ENCODE data around the gene PDC. TPM values are rescaled to one million over a fixed set of nuclear protein-coding genes. Genes with fewer than 3 reads are reported as not detected.

PDC gene
- not detected for polyA plus RNA-seq

DNA sequence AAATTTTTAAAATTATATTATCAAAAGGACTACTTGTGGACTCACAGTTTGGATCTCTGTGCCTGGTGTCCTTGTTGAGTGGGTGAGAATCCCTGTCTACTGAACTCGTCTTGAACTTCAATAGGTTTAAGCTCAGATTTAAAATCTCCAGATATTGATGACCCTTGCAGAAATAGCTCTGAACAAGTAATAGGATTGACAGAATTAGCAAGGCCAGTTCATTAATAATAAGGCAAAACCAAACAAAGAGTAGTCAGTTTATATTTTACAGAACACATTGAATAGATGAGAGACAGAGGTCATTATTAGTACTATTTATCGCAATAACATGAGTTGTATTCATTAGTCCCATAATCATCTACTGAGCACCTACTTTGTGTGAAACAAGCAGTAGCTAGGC lies at the start of gene PDC:
PDC (minus strand) TSS at position 101 of the 400 bp plus-strand sequence. CDS start 11,655 bp downstream, outside the sequence.
- Mint-ChIP-seq H3K27me3 (peaks cover 1% of the 10 kb centered on the region), H3K4me1 (no peaks in the 10 kb centered on the region), H3K9me3 (peaks cover 0 to 2% (median 0%) of the 10 kb centered on the region in 3 donors), H3K4me3 (no peak within 1 kb of the TSS), H3K27ac (no peak within 1 kb of the TSS), H3K36me3 (no peaks in the 10 kb centered on the region)

DNA sequence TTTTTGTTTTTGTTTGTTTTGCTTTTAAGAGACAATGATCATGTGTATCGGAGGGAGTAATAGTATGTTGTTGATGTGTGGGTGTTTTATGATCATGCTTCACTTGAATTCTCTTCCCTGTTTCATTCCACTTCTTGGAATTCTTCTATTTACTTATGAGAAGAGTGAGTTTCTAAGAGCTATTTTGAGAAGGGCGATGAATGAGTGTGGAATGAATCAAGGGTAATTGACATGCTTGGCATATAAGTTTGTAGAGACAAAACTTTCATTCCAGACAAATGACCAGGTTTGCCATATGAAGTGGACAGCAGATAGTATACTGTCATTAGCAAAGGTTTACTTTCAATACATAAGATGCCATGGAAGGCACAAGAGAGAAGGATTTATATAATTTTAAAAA lies 42.3 kb upstream of the PDC start:
- Mint-ChIP-seq H3K27ac (no peak overlapping the region), H3K9me3 (peaks cover 4 to 12% (median 9%) of the 10 kb centered on the region in 3 donors), H3K4me1 (no peaks in the 10 kb centered on the region), H3K27me3 (no peaks in the 10 kb centered on the region), H3K4me3 (no peak overlapping the region), H3K36me3 (peaks cover 10% of the 10 kb centered on the region)

DNA sequence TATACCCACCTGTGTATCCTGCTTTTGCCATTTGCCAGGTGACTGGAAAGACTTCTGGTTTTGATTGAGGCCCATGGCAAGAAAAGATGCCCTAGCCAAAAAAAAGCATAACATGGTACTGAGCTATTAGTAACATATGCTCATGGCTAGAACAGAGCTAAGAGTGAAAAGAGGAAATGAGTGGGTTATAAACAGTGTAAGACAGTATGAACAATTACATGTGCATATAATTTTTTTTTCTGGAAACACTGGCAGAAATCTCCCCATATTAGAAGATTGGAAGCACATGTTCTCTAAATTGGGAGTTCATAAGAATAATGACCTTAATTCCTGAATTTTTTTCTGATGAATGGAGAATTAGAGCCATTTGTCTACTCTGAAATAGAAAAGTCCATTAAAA lies 41.2 kb upstream of the PDC start:
- Mint-ChIP-seq H3K9me3 (peaks cover 0 to 12% (median 9%) of the 10 kb centered on the region in 3 donors), H3K27me3 (no peaks in the 10 kb centered on the region), H3K4me3 (no peak overlapping the region), H3K36me3 (peaks cover 6% of the 10 kb centered on the region), H3K27ac (peak overlapping the region in 1 of 3 donors; percentile 24), H3K4me1 (no peaks in the 10 kb centered on the region)

DNA sequence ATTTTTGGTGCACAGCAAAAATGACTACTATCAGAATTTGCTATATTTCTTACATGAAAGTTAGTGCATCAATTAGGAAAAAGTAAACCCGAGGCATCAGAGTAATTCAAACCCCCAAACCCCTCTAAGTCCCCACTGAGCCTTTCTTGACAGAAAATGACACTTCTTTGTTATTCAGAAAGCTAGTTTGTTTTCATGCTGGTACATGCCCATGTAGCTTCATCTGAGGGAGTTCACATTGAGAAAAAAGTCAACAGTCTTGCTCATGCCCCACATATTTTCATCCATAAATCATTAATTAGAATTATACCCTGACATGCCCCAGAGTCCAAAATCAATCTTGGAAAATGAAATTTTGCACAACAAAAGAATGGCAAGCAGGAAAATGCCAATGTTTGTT lies 39.9 kb upstream of the PDC start:
- Mint-ChIP-seq H3K27me3 (no peaks in the 10 kb centered on the region), H3K4me3 (no peak overlapping the region), H3K27ac (no peak overlapping the region), H3K36me3 (peaks cover 4% of the 10 kb centered on the region), H3K9me3 (peaks cover 0 to 12% (median 7%) of the 10 kb centered on the region in 3 donors), H3K4me1 (no peaks in the 10 kb centered on the region)

DNA sequence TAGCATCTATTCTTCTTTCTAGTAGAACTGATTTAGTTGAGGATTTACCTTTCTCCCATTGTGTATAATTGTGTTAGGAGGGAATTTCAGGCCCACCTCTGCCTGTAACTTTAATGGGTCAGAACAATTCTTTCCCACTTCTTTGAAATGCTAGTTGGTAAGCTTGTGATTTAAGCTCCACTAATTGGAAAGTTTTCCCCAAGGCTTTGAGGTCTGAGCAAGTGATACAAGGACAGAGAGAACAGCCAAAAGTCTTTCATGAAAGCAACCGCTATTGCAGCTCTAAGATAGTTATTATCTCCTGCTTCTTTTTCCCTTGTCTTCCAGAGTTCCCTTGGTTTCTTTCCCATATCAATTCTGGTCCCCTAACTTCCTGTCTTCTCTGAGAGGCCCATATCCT lies 38.7 kb upstream of the PDC start:
- Mint-ChIP-seq H3K27me3 (no peaks in the 10 kb centered on the region), H3K4me3 (no peak overlapping the region), H3K4me1 (no peaks in the 10 kb centered on the region), H3K27ac (no peak overlapping the region), H3K9me3 (peaks cover 0 to 5% (median 3%) of the 10 kb centered on the region in 3 donors), H3K36me3 (peaks cover 1% of the 10 kb centered on the region)

DNA sequence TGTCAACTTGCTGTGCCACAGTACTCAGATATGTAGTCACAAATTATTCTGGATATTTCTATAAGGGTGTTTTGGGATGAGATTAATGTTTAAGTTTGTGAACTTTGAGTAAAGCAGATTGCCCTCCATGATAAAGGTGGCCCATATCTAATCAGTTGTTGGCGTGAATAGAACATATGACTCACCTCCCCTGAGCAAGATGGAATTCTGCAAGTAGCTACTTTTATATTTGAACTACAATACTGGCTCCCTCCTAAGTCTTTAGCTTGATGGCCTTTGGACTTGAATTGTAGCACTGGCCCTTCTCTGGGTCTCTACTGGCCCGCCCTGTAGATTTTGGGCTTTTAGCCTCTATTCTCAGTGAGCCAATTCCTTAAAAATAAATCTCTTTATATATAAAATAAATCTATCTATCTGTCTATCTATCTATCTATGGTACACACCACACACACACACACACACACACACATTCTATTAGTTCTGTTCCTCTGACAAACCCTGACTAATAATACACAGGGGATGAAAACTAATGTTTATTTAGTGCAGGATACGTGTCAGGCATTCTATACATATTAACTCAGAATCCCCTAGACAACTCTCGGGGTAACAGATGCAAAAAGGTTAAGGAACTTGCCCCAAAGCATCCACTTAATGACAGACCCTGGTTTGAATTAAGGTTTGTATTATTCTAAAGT lies 37.9 kb upstream of the PDC start:
- Mint-ChIP-seq H3K4me3 (no peak overlapping the region), H3K36me3 (peaks cover 2% of the 10 kb centered on the region), H3K27ac (peak overlapping the region in 1 of 3 donors; percentile 31), H3K9me3 (no peaks in the 10 kb centered on the region), H3K27me3 (no peaks in the 10 kb centered on the region), H3K4me1 (no peaks in the 10 kb centered on the region)

DNA sequence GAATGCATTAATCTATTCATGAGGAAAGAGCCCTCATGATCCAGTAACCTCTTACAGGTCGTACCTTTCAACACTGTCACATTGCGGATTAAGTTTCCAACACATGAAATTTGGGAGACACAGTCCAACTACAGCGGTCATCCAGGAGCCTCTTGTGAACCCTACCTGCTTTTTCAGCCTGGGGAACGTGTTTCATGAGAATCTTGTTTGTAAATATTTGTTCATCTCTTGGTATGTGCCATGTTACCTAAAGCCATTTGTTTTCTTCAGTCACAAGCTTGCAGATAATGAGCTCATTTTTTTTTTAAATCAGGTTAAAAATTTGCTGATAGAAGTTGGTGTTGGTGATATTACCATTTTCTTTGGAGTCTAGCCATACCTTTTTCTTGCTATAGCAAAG lies 37.2 kb upstream of the PDC start:
- no peaks in the 10 kb centered on the region for H3K4me1 Mint-ChIP-seq
- H3K9me3 Mint-ChIP-seq: no peaks in the 10 kb centered on the region
- H3K27me3 Mint-ChIP-seq: no peaks in the 10 kb centered on the region
- peaks cover 2% of the 10 kb centered on the region for H3K36me3 Mint-ChIP-seq
- H3K4me3 Mint-ChIP-seq: no peak overlapping the region
- no peak overlapping the region for H3K27ac Mint-ChIP-seq

DNA sequence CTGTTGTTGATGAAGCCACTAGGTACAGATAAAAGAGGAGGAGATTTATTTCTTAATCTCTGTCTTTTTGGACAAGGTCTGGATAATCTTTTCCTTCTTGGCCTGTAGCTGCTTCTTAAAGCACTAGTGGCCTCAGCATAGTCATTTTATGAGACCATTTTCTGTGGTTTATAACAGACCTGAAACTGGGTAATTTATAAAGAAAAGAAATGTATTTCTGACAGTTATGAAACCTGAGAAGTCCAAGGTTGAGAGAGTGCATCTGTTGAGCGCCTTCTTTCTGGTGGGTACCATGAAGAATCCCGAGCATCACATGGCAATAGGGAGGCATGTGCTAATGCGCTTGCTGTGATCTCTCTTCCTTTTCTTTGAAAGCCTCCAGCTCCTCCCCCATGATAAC lies 36.7 kb upstream of the PDC start:
- Mint-ChIP-seq H3K4me3 (no peak overlapping the region), H3K4me1 (no peaks in the 10 kb centered on the region), H3K36me3 (peaks cover 2% of the 10 kb centered on the region), H3K9me3 (no peaks in the 10 kb centered on the region), H3K27me3 (no peaks in the 10 kb centered on the region), H3K27ac (no peak overlapping the region)

DNA sequence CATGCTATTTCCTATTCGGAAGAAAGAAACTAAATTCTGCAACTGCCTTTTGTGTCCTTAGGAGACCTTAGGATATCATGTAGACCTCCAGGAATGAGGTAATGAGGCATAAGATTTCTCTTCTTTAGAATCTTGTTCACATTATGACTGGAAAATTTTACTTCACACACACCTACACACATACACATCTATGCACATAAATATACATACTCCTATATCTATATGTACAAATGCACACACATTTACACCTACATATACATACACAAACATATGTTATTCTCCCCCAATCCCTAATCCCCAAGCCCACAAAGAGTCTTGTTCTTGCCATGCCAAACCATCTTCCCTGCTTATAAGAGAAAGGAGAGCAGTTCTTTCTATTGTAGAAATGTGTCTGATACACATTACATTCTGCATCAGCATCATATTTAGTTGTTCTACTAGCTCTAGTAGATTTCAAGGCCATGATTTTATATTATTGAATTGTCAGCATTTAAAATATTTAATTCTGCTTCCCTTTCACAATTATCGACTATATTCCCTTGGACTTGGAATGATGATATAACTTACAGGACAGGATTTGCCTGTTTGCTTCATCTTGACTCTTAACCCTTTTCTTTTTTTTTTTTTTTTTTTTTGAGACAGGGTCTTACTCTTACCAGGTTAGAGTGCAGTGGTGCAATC lies 35.4 kb upstream of the PDC start:
- Mint-ChIP-seq H3K9me3 (no peaks in the 10 kb centered on the region), H3K4me3 (no peak overlapping the region), H3K36me3 (peaks cover 2% of the 10 kb centered on the region), H3K27ac (no peak overlapping the region), H3K27me3 (no peaks in the 10 kb centered on the region), H3K4me1 (no peaks in the 10 kb centered on the region)

DNA sequence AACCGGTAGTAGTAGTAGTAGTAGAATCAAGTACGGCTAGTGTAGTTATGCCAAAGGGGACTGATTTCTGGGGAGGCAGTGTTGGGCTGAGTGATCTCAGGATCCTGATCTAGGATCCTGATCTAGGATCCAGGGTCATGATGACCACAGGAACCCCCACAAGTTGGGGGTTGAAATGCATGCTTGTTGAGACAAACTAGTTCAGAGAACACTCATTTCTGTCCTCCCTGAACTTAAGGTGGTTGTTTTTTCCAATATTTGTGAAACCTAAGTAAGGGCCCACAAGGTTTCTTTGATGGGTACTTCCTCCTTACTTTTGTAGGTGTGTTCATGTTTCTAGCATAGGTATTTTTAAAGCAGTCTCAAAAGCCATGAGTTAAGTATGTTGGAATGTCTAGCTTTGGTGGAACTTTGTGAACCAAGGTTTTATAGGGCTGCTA lies 33.9 kb upstream of the PDC start:
- H3K4me3 Mint-ChIP-seq: no peak overlapping the region
- peaks cover 2% of the 10 kb centered on the region for H3K36me3 Mint-ChIP-seq
- no peaks in the 10 kb centered on the region for H3K27me3 Mint-ChIP-seq
- no peaks in the 10 kb centered on the region for H3K9me3 Mint-ChIP-seq
- no peaks in the 10 kb centered on the region for H3K4me1 Mint-ChIP-seq
- H3K27ac Mint-ChIP-seq: no peak overlapping the region

DNA sequence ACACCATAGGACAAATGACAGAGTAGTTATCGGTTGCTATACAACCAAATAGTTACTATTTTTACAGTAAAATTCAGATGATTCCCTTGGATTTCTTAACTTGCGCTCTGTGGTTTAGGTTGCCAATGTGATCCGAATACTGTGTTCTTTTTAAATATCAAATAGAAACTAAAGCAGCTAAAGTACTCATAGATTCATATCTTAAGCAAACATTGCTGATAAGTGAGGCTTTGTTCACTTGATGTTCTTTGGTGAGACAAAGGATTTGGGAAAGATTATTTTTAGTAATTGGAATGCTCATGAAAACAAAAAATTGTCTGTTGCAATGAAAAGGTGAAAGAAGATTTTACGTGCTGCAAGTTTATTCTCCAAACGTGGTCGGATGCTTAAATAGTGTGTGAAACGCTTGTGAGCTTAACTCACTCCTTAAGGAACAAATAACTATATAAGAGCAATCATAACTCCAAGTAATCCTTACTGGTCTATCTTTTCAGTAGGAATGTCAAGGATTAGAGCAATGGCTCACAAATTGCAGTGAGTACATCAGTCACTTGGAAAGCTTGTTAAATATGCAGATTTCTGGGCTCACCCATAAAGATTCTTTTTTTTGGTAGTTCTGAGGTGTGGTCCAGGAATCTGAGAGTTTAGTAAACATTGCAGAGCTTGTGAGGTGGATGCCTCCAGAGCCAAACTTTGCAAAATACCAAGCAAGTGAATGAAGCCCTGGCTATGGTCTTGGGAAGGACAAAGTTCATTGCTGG lies 31.8 kb upstream of the PDC start:
- Mint-ChIP-seq H3K27me3 (no peaks in the 10 kb centered on the region), H3K27ac (no peak overlapping the region), H3K36me3 (peaks cover 2% of the 10 kb centered on the region)

DNA sequence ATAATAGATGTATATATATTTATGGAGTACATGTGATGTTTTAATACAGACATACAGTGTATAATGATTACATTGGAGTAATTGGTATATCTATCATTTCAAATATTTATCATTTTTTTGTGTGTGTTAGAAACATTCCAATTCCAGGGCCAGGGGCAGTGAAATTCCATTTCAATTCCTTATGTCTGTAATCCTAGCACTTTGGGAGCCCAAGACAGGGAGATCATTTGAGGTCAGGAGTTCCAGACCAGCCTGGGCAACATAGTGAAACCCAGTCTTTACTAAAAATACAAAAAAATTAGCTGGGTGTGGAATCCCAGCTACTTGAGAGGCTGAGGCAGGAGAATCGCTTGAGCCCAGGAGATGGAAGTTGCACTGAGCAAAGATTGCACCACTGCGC lies 30.4 kb upstream of the PDC start:
- H3K36me3 Mint-ChIP-seq: peaks cover 2% of the 10 kb centered on the region
- no peaks in the 10 kb centered on the region for H3K27me3 Mint-ChIP-seq
- H3K4me1 Mint-ChIP-seq: no peaks in the 10 kb centered on the region
- H3K9me3 Mint-ChIP-seq: no peaks in the 10 kb centered on the region
- H3K27ac Mint-ChIP-seq: no peak overlapping the region
- no peak overlapping the region for H3K4me3 Mint-ChIP-seq

More for the DNA sequence above, 31.8 kb upstream of the PDC start:
- H3K9me3 Mint-ChIP-seq: no peaks in the 10 kb centered on the region
- no peaks in the 10 kb centered on the region for H3K4me1 Mint-ChIP-seq
- H3K4me3 Mint-ChIP-seq: no peak overlapping the region

DNA sequence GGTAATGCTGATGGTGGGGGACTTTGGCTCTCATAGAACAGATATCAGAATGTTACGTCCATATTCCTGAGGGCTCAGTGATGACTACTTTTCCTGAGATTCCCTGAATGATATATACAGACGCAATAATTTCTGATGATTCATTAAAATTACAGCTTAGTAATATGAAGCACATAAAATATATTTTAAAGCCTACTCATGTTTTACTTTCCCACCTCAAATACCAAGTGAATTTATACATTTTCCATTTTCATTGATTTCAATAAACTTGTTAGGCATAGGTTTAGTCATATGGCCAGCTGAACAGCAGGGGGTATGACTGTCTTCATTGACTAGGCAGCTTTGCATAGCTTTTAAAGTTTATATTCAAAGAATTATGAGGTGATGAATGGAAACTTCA lies 26.2 kb upstream of the PDC start:
- H3K27ac Mint-ChIP-seq: no peak overlapping the region
- no peak overlapping the region for H3K4me3 Mint-ChIP-seq
- H3K36me3 Mint-ChIP-seq: no peaks in the 10 kb centered on the region
- no peaks in the 10 kb centered on the region for H3K9me3 Mint-ChIP-seq
- no peaks in the 10 kb centered on the region for H3K27me3 Mint-ChIP-seq
- H3K4me1 Mint-ChIP-seq: no peaks in the 10 kb centered on the region

DNA sequence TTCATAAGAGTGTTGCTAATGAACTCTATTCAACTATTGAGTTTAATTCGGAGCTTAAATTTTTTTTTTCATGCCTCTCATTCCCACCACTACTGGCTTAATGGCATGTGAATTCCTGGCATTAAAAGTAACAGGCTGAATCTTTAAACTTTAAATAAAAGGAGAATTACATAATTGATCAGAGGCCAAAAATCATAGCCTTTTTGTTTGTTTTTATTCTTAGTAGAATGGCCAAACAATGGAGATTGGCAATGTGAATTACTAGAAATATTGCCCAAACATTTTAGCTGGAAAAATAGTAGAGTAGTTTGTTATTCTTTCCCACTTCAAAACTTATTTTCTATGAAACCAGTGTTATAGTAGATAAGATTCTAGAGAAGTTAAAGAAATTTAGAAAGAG lies 25.1 kb upstream of the PDC start:
- Mint-ChIP-seq H3K9me3 (no peaks in the 10 kb centered on the region), H3K4me3 (no peak overlapping the region), H3K36me3 (no peaks in the 10 kb centered on the region), H3K4me1 (no peaks in the 10 kb centered on the region), H3K27me3 (no peaks in the 10 kb centered on the region), H3K27ac (no peak overlapping the region)

DNA sequence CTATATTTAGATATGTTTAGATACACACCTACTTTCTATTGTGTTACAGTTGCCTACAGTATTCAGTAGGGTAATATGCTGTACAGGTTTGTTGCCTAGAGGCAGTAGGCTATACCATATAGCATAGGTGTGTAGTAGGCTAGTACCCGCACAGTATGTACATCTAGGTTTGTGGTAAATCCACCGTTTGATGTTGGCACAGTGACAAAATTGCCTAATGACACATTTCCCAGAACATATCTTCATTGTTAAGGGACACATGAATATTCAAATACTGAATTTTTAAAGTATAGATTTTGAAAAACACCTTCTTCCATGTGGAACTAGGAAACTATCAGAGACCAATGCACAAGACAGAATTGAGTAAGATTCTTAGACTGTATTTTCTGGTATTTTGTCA lies 22.6 kb upstream of the PDC start:
- no peaks in the 10 kb centered on the region for H3K36me3 Mint-ChIP-seq

More for the DNA sequence above, 22.6 kb upstream of the PDC start:
- H3K9me3 Mint-ChIP-seq: no peaks in the 10 kb centered on the region
- H3K4me1 Mint-ChIP-seq: no peaks in the 10 kb centered on the region
- H3K27ac Mint-ChIP-seq: no peak overlapping the region
- H3K27me3 Mint-ChIP-seq: no peaks in the 10 kb centered on the region
- H3K4me3 Mint-ChIP-seq: no peak overlapping the region

All from IgD-negative memory B cell (primary cell).